GM12872 (cell line): Measurements from ENCODE around the gene VIPR1.

ENCODE experiments used
- TF ChIP-seq, protein P1 (sequence below): IDR thresholded peaks from 3 replicates; pipeline ENCODE4 v1.5.1; 2011; ENCODE audit warnings: low read depth, mild to moderate bottlenecking, low read length, moderate library complexity; ENCODE audit not compliant: insufficient read depth

The VIPR1 gene

GRCh38 chr3:42581709-42582473 is 79.4 kb downstream of the VIPR1 start, which contains the start of gene SEC22C:
Gene SEC22C, minus strand, starts transcription at chr3:42581967. Its CDS starts 12,921 bp downstream, at chr3:42569046.
- TF ChIP-seq, protein P1, sequence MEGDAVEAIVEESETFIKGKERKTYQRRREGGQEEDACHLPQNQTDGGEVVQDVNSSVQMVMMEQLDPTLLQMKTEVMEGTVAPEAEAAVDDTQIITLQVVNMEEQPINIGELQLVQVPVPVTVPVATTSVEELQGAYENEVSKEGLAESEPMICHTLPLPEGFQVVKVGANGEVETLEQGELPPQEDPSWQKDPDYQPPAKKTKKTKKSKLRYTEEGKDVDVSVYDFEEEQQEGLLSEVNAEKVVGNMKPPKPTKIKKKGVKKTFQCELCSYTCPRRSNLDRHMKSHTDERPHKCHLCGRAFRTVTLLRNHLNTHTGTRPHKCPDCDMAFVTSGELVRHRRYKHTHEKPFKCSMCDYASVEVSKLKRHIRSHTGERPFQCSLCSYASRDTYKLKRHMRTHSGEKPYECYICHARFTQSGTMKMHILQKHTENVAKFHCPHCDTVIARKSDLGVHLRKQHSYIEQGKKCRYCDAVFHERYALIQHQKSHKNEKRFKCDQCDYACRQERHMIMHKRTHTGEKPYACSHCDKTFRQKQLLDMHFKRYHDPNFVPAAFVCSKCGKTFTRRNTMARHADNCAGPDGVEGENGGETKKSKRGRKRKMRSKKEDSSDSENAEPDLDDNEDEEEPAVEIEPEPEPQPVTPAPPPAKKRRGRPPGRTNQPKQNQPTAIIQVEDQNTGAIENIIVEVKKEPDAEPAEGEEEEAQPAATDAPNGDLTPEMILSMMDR = no peak; the same call in 2 of the 3 replicates

DNA sequence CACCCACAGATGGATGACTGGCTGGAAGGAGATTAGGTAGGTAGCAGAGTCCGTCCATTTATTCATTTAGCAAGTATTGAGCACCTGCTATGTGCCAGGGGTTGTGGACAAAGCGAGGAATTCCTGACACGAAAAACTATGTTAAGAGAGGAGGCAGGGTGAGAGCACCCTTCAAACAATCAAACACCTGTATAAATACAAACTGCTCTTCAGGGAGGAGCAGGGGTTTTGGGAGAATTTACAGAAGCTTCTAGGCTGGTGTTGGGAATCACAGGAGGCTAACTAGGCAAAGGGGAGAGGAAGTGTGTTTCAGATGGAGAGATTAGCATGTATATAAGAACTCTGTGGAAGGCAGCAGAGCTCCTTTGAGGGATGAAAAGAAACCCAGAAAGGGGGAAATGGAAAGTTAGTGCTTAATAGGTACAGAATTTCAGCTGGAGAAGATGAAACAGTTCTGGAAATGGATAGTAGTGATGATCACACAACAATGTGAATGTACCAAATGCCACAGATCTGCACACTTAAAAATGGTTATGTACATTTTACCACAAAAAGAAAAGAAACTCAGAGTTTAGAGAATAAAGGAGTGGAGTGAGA is 80.1 kb downstream of the VIPR1 start:
- TF ChIP-seq, protein P1 = peak; percentile 46; the same call in 2 of the 3 replicates
